GM23338 (cell line): ENCODE data around the gene ENC1. TPM values are rescaled to one million over a fixed set of nuclear protein-coding genes. Genes with fewer than 3 reads are reported as not detected.

Experiments
- ATAC-seq: fragments of 200-7000 bp; cut with Tn5 transposase; 3 replicates; pipeline ENCODE4 v1.9.1; 2020
- DNase-seq: peaks from one replicate; pipeline ENCODE4 v3.0.0-alpha.2; 2015; ENCODE audit warnings: low spot score
- H2AFZ ChIP-seq: fragments of 200-600 bp; sonication (generic); 2 replicates; pipeline ENCODE4 v1.8.0; 2016; ENCODE audit warnings: antibody characterized with exemption, mild to moderate bottlenecking, moderate library complexity
- H3F3A ChIP-seq: fragments of 200-600 bp; sonication (generic); replicated peaks from 2 replicates; pipeline ENCODE4 v1.8.0; 2017; ENCODE audit warnings: antibody characterized with exemption, mixed run types, low read depth
- H3K27ac ChIP-seq: fragments of 200-600 bp; sonication (generic); 2 replicates; pipeline ENCODE4 v1.6.1; 2016; ENCODE audit warnings: low read depth
- H3K27me3 ChIP-seq: fragments of 200-600 bp; sonication (generic); 2 replicates; pipeline ENCODE4 v1.8.0; 2016; ENCODE audit warnings: mild to moderate bottlenecking, mixed run types, moderate library complexity; ENCODE audit not compliant: insufficient read depth
- H3K36me3 ChIP-seq: fragments of 200-600 bp; sonication (generic); 2 replicates; pipeline ENCODE4 v1.8.0; 2016; ENCODE audit warnings: mild to moderate bottlenecking; ENCODE audit not compliant: insufficient read depth
- H3K4me1 ChIP-seq: fragments of 200-600 bp; sonication (generic); 2 replicates; pipeline ENCODE4 v1.8.0; 2016; ENCODE audit warnings: mild to moderate bottlenecking, moderate library complexity; ENCODE audit not compliant: insufficient read depth
- H3K4me2 ChIP-seq: fragments of 200-600 bp; sonication (generic); 2 replicates; pipeline ENCODE4 v1.7.1; 2017; ENCODE audit warnings: mixed run types
- H3K4me3 ChIP-seq: fragments of 200-600 bp; sonication (generic); 2 replicates; pipeline ENCODE4 v1.6.1; 2016; ENCODE audit warnings: mixed run types
- H3K79me2 ChIP-seq: fragments of 200-600 bp; sonication (generic); replicated peaks from 2 replicates; pipeline ENCODE4 v1.8.0; 2017; ENCODE audit warnings: mild to moderate bottlenecking; ENCODE audit not compliant: insufficient read depth
- H3K9me2 ChIP-seq: fragments of 200-600 bp; sonication (generic); 2 replicates; pipeline ENCODE4 v1.8.0; 2017; ENCODE audit not compliant: insufficient read depth
- H4K20me1 ChIP-seq: fragments of 200-600 bp; sonication (generic); replicated peaks from 2 replicates; pipeline ENCODE4 v1.8.0; 2017; ENCODE audit warnings: mild to moderate bottlenecking; ENCODE audit not compliant: insufficient read depth
- H3K27ac Mint-ChIP-seq: 2 replicates; pipeline ENCODE4 v1.8.0; 2020; ENCODE audit warnings: inconsistent platforms, mild to moderate bottlenecking, moderate library complexity, mixed read lengths
- H3K27me3 Mint-ChIP-seq: 3 replicates; pipeline ENCODE4 v1.8.0; 2022; ENCODE audit warnings: low read depth, mild to moderate bottlenecking, moderate library complexity, mixed read lengths, inconsistent platforms; ENCODE audit not compliant: insufficient read depth, poor library complexity
- H3K36me3 Mint-ChIP-seq: 3 replicates; pipeline ENCODE4 v1.8.0; 2021; ENCODE audit warnings: low read depth, mild to moderate bottlenecking, inconsistent platforms, moderate library complexity, mixed read lengths
- H3K4me1 Mint-ChIP-seq: 3 replicates; pipeline ENCODE4 v1.8.0; 2020; ENCODE audit warnings: mild to moderate bottlenecking, inconsistent platforms, mixed read lengths
- H3K4me3 Mint-ChIP-seq: 3 replicates; pipeline ENCODE4 v1.8.0; 2021; ENCODE audit warnings: moderate library complexity, mild to moderate bottlenecking, inconsistent platforms, mixed read lengths
- H3K9me3 Mint-ChIP-seq: 3 replicates; pipeline ENCODE4 v1.8.0; 2020; ENCODE audit warnings: moderate library complexity, mild to moderate bottlenecking, inconsistent platforms, mixed read lengths
- CREB1 ChIP-seq: fragments of 250-450 bp; sonication (Bioruptor Pico); IDR thresholded peaks from 2 replicates; pipeline ENCODE4 v1.5.0; 2020; ENCODE audit warnings: low read depth, mild to moderate bottlenecking, moderate library complexity
- CTCF ChIP-seq, 2 experiments: fragments of 200-600 bp in 1 of 2; sonication (generic) in 1 of 2; conservative IDR thresholded peaks; 2 replicates each; pipeline versions ENCODE4 v1.5.1 to v1.6.1; 2016 to 2017; ENCODE audit warnings: antibody characterized with exemption in 2 of 2, low read depth in 2 of 2, mild to moderate bottlenecking in 2 of 2, moderate library complexity in 1 of 2
- ETS1 ChIP-seq: IDR thresholded peaks from 2 replicates; pipeline ENCODE4 v1.6.1; 2016; ENCODE audit warnings: antibody characterized with exemption
- EZH2 ChIP-seq: fragments of 200-600 bp; sonication (generic); IDR thresholded peaks from one replicate; pipeline ENCODE4 v1.8.0; 2017; ENCODE audit warnings: antibody characterized with exemption, mild to moderate bottlenecking, low read depth; ENCODE audit not compliant: unreplicated experiment
- EZH2phosphoT487 ChIP-seq: fragments of 200-600 bp; sonication (generic); IDR thresholded peaks from one replicate; pipeline ENCODE4 v1.8.1; 2018; ENCODE audit warnings: antibody characterized with exemption; ENCODE audit not compliant: unreplicated experiment
- JUNB ChIP-seq: IDR thresholded peaks from one replicate; pipeline ENCODE4 v1.6.1; 2016; ENCODE audit warnings: antibody characterized with exemption; ENCODE audit not compliant: unreplicated experiment
- NANOG ChIP-seq: IDR thresholded peaks from 2 replicates; pipeline ENCODE4 v1.6.1; 2016; ENCODE audit warnings: antibody characterized with exemption, borderline replicate concordance
- POLR2AphosphoS5 ChIP-seq: IDR thresholded peaks from 2 replicates; pipeline ENCODE4 v1.6.1; 2016; ENCODE audit warnings: antibody characterized with exemption, low read depth
- REST ChIP-seq: IDR thresholded peaks from one replicate; pipeline ENCODE4 v1.6.1; 2018; ENCODE audit warnings: antibody characterized with exemption; ENCODE audit not compliant: unreplicated experiment
- STAT1 ChIP-seq: IDR thresholded peaks from one replicate; pipeline ENCODE4 v1.6.1; 2016; ENCODE audit warnings: antibody characterized with exemption; ENCODE audit not compliant: unreplicated experiment
- ZNF114 ChIP-seq: fragments of 250-450 bp; sonication (Bioruptor Pico); IDR thresholded peaks from 2 replicates; pipeline ENCODE4 v1.5.0; 2020; ENCODE audit warnings: mild to moderate bottlenecking, moderate library complexity
- ZNF331 ChIP-seq: fragments of 250-450 bp; sonication (Bioruptor Pico); IDR thresholded peaks from 2 replicates; pipeline ENCODE4 v1.5.0; 2020; ENCODE audit warnings: low read depth, mild to moderate bottlenecking, moderate library complexity
- ZNF462 ChIP-seq: fragments of 250-450 bp; sonication (Bioruptor Pico); IDR thresholded peaks from 2 replicates; pipeline ENCODE4 v1.5.0; 2020; ENCODE audit warnings: mild to moderate bottlenecking, moderate library complexity
- polyA plus RNA-seq: library from polyadenylated mRNA; unstranded; fragments of >200 nt; fragmentation: Nextera tagmentation; extraction: Ambion mirVana; gene quantifications from 2 replicates; pipeline ENCODE4 v1.2.1, GENCODE V29; 2016
- total RNA-seq: library from RNA; depleted of rRNA; stranded (reverse); fragments of >200 nt; shearing (Covaris generic); gene quantifications from 2 replicates; pipeline ENCODE4 v1.2.3, GENCODE V29; 2014

Gene ENC1
- total and polyA plus RNA-seq, 2 experiments from 2014 or later = 8.2 to 27.9 TPM

GRCh38 chr5:74639807-74640449 is 600 bp downstream of the ENC1 start:
- Mint-ChIP-seq H3K36me3 (peaks cover 13% of the 10 kb centered on the region), H3K27me3 (peaks cover 14% of the 10 kb centered on the region), H3K9me3 (no peaks in the 10 kb centered on the region), H3K4me3 (peak overlapping the region; percentile 95), H3K4me1 (peaks cover 37% of the 10 kb centered on the region), H3K27ac (no peak overlapping the region)
- 0 out of 2 replicates have a peak, but pooled peaks cover 6% of the 10 kb centered on the region for H3F3A ChIP-seq
- peaks cover 4% of the 10 kb centered on the region; the same call in 1 of the 2 replicates for H3K36me3 ChIP-seq
- no peaks in the 10 kb centered on the region for H3K9me2 ChIP-seq
- peaks cover 43% of the 10 kb centered on the region for H3K27me3 ChIP-seq
- TF ChIP-seq CREB1 (CRISPR knock-in tag) (no peak), ZNF114 (CRISPR knock-in tag) (no peak), ETS1 (no peak), STAT1 (no peak), POLR2AphosphoS5 (no peak), CTCF (conservative IDR thresholded peaks at IDR 0.05; ENCODE audit: low read depth in 2 of 2) (no peak), NANOG (no peak), EZH2phosphoT487 (no peak), REST (no peak), EZH2 (no peak), ZNF331 (CRISPR knock-in tag) (no peak), JUNB (no peak), ZNF462 (no peak)
- H3K79me2 ChIP-seq = peaks cover 44% of the 10 kb centered on the region
- peak; percentile 73 for DNase-seq
- H3K4me3 ChIP-seq = peak overlapping the region; percentile 99
- peak; percentile 66 for ATAC-seq
- peaks cover 28% of the 10 kb centered on the region for H3K4me1 ChIP-seq
- peak overlapping the region; percentile 91 for H2AFZ ChIP-seq
- H4K20me1 ChIP-seq = peaks cover 29% of the 10 kb centered on the region
- peak overlapping the region; percentile 99 for H3K4me2 ChIP-seq
- H3K27ac ChIP-seq = no peak overlapping the region
